Endothelial cell of umbilical vein (primary cell): Measurements from ENCODE around the gene ACP1. TPM values are rescaled to one million over a fixed set of nuclear protein-coding genes. Genes with fewer than 3 reads are reported as not detected.

Source experiments
- BruUV-seq: library from RNA; stranded (reverse); fragments of 400-500 nt; replicated peaks from 2 replicates; lab custom pipeline; 2021; lab: Mats Ljungman, UMichigan
- CTCF ChIA-PET: fragments of 300-600, 350-600 bp; sonication (Branson Sonifier 250); formaldehyde crosslinking; loops from one replicate; lab custom pipeline; 2021; ENCODE audit warnings: antibody characterized with exemption, inconsistent platforms; lab: Charles Lee
- POLR2A ChIA-PET: fragments of 300-600, 350-600 bp; sonication (Branson Sonifier 250); formaldehyde crosslinking; loops from one replicate; lab custom pipeline; 2021; ENCODE audit warnings: antibody characterized with exemption, inconsistent platforms; lab: Charles Lee
- DNase-seq: peaks from one replicate; pipeline ENCODE4 v3.0.0-alpha.2; 2011; ENCODE audit warnings: low read depth, low spot score
- FAIRE-seq: peaks from 2 replicates; lab custom pipeline; 2011; peaks lifted over from hg19 to GRCh38; lab: Jason Lieb, UNC
- H2AFZ ChIP-seq: 2 replicates; pipeline ENCODE4 v1.6.0; 2012; ENCODE audit warnings: low read depth, low read length, control low read depth, inconsistent platforms
- H3K27ac ChIP-seq: 2 replicates; pipeline ENCODE4 v1.5.1; 2011; ENCODE audit warnings: low read depth, mild to moderate bottlenecking, control low read depth, low read length, moderate library complexity; ENCODE audit not compliant: insufficient read depth
- H3K27me3 ChIP-seq, 2 experiments: 2 replicates each; pipeline versions ENCODE4 v1.6.0 to v1.6.1; 2011; ENCODE audit warnings: low read length in 2 of 2, mixed read lengths in 1 of 2; ENCODE audit not compliant: control insufficient read depth in 2 of 2, insufficient read depth in 2 of 2
- H3K36me3 ChIP-seq, 2 experiments: 2 replicates in 1 of 2; 3 replicates in 1 of 2; pipeline ENCODE4 v1.5.1; 2011; ENCODE audit warnings: low read length in 2 of 2, mild to moderate bottlenecking in 1 of 2, moderate library complexity in 1 of 2; ENCODE audit not compliant: control insufficient read depth in 2 of 2, insufficient read depth in 2 of 2; ENCODE audit errors: extremely low read depth in 1 of 2
- H3K4me1 ChIP-seq: 3 replicates; pipeline ENCODE4 v1.5.1; 2011; ENCODE audit warnings: mild to moderate bottlenecking, low read length; ENCODE audit not compliant: control insufficient read depth, insufficient read depth; ENCODE audit errors: extremely low read depth
- H3K4me2 ChIP-seq: 2 replicates; pipeline ENCODE4 v1.6.1; 2011; ENCODE audit warnings: low read length, control low read depth, mixed read lengths; ENCODE audit not compliant: insufficient read depth
- H3K4me3 ChIP-seq, 3 experiments: fragments of 200-600 bp in 1 of 3; sonication (generic), shearing (Covaris generic) in 1 of 3; replicated peaks in 1 of 3; 2 replicates each; pipeline ENCODE4 v1.5.1; 2011 to 2016; ENCODE audit warnings: control low read depth in 3 of 3, low read length in 3 of 3, mild to moderate bottlenecking in 2 of 3, inconsistent platforms in 1 of 3, low read depth in 1 of 3, moderate library complexity in 1 of 3; ENCODE audit not compliant: insufficient read depth in 1 of 3
- H3K79me2 ChIP-seq: 2 replicates; pipeline ENCODE4 v1.6.0; 2012; ENCODE audit warnings: low read length, inconsistent platforms; ENCODE audit not compliant: control insufficient read depth, insufficient read depth
- H3K9ac ChIP-seq: replicated peaks from 2 replicates; pipeline ENCODE3; 2011; ENCODE audit warnings: low read length, control low read depth; ENCODE audit not compliant: insufficient read depth; ENCODE audit errors: extremely low read depth
- H3K9me1 ChIP-seq: replicated peaks from 3 replicates; pipeline ENCODE4 v1.6.0; 2011; ENCODE audit warnings: mild to moderate bottlenecking, low read length; ENCODE audit not compliant: control insufficient read depth, insufficient read depth; ENCODE audit errors: extremely low read depth
- H3K9me3 ChIP-seq: replicated peaks from 2 replicates; pipeline ENCODE4 v1.5.1; 2012; ENCODE audit warnings: low read length, inconsistent platforms; ENCODE audit not compliant: control insufficient read depth, insufficient read depth
- H4K20me1 ChIP-seq: replicated peaks from 2 replicates; pipeline ENCODE3; 2011; ENCODE audit warnings: mild to moderate bottlenecking, low read length; ENCODE audit not compliant: control insufficient read depth, insufficient read depth; ENCODE audit errors: extremely low read depth
- CTCF ChIP-seq, 2 donors: IDR thresholded peaks; 1 replicate in 1 of 2; 2 replicates in 1 of 2; pipeline ENCODE4 v1.5.1; 2011; ENCODE audit warnings: low read length in 2 of 2, mild to moderate bottlenecking in 2 of 2, moderate library complexity in 2 of 2, control low read depth in 1 of 2, inconsistent platforms in 1 of 2, low read depth in 1 of 2; ENCODE audit not compliant: insufficient read depth in 1 of 2; ENCODE audit errors: extremely low read depth in 1 of 2
- EZH2 ChIP-seq: IDR thresholded peaks from 2 replicates; pipeline ENCODE4 v1.6.1; 2012; ENCODE audit warnings: borderline replicate concordance, low read depth, mild to moderate bottlenecking, moderate library complexity, low read length, inconsistent platforms; ENCODE audit not compliant: severe bottlenecking
- GATA2 ChIP-seq: IDR thresholded peaks from 2 replicates; pipeline ENCODE4 v1.7.0; 2011; ENCODE audit warnings: low read depth, mild to moderate bottlenecking, moderate library complexity, mixed read lengths, low read length; ENCODE audit not compliant: insufficient read length, insufficient read depth
- MAX ChIP-seq: IDR thresholded peaks from 2 replicates; pipeline ENCODE4 v1.6.1; 2011; ENCODE audit not compliant: insufficient read depth, insufficient read length
- MYC ChIP-seq: IDR thresholded peaks from one replicate; pipeline ENCODE4 v1.6.1; 2011; ENCODE audit warnings: mild to moderate bottlenecking, low read depth, low read length
- POLR2A ChIP-seq: IDR thresholded peaks from 2 replicates; pipeline ENCODE4 v1.6.1; 2012; ENCODE audit warnings: low read depth, mild to moderate bottlenecking, control low read depth, low read length
- dilution Hi-C: fragments of 300-500 bp; cut with MboI; formaldehyde crosslinking; loops from one replicate; pipeline ENCODE4 v1.15.0; 2019; ENCODE audit warnings: low sequenced_read_pairs; ENCODE audit not compliant: extremely low pct_ligation_motif_present
- intact Hi-C: fragments of 100-400 bp; cut with micrococcal nuclease; formaldehyde crosslinking; loops from one replicate; pipeline ENCODE4 v1.10.0; 2022
- polyA plus RNA-seq, 4 experiments: library from polyadenylated mRNA; depleted of rRNA in 3 of 4; stranded (reverse) in 3 of 4; unstranded in 1 of 4; fragments of >200 nt; gene quantifications; 2 replicates each; pipeline versions ENCODE4 v1.2.1 to v1.2.3, GENCODE V29; 2011 to 2012; ENCODE audit warnings: missing spikeins in 1 of 4
- total RNA-seq: library from RNA; stranded (reverse); gene quantifications from 2 replicates; pipeline ENCODE4 v1.2.3, GENCODE V29; 2021

ACP1 gene
- total and polyA plus RNA-seq, 2 donors (not counting 3 experiments of a cell fraction or from before 2014, with no cell fraction given): 63.4 to 80.2 TPM

- Histone ChIP-seq H3K4me2 (no peak overlapping the region), H3K27me3 (no peaks in the 10 kb centered on the region), H3K36me3 (no peaks in the 10 kb centered on the region), H3K9me3 (peaks cover under 1% of the 10 kb centered on the region), H3K27ac (no peak overlapping the region), H3K9me1 (no peaks in the 10 kb centered on the region), H3K4me3 (no peak overlapping the region), H2AFZ (no peak overlapping the region), H3K4me1 (no peaks in the 10 kb centered on the region), H3K9ac (no peak overlapping the region), H4K20me1 (no peaks in the 10 kb centered on the region), H3K79me2 (no peaks in the 10 kb centered on the region)
- no peak for FAIRE-seq
- ChIA-PET POLR2A (no interaction called here), CTCF (no interaction called here)
- no peak for DNase-seq
- intact Hi-C loops: no loop called here
- no TSS peak for BruUV-seq
- no peak for TF ChIP-seq EZH2
- TF ChIP-seq MAX: no peak
- no peak for TF ChIP-seq POLR2A
- no peak for TF ChIP-seq GATA2
- no peak for TF ChIP-seq MYC
- no peak for TF ChIP-seq CTCF (IDR thresholded peaks at IDR 0.05; ENCODE audit: extremely low read depth in 1 of 2, insufficient read depth in 1 of 2, low read depth in 1 of 2, low read length in 2 of 2)
- dilution Hi-C loops: no loop called here
Observed at GRCh38 chr2:323035-323434, 58.3 kb downstream of the ACP1 start.

Other genes starting within 250 kb of the ACP1 start
- not detected in 2 replicates for gene FAM110C, start 218.4 kb upstream of the ACP1 start, total RNA-seq
- not detected in 2 replicates for gene FAM110C, start 218.4 kb upstream of the ACP1 start, polyA plus RNA-seq
- gene SH3YL1, start 915 bp upstream of the ACP1 start, total RNA-seq: 18.6 and 22.4 TPM in 2 replicates
- 8.6 and 12.5 TPM in 2 replicates for gene SH3YL1, start 915 bp upstream of the ACP1 start, polyA plus RNA-seq
- gene ALKAL2, start 23.1 kb downstream of the ACP1 start, total RNA-seq: not detected in 2 replicates
- gene ALKAL2, start 23.1 kb downstream of the ACP1 start, polyA plus RNA-seq: not detected in 2 replicates